SIG-M5 treated with dmso at 0.1 percent for 504 hours (cell line): ENCODE measurements around the gene RAC2.
A peak's percentile ranks its signal among the peaks of the same experiment; 100 is the strongest.
"Not testable (repeated sequence)": the region's sequence is repeated elsewhere in the genome, so short reads cannot be mapped to it uniquely, and the experiment has no call there.

ENCODE experiments used
- DNase-seq: peaks from one replicate; lab custom pipeline; 2025; ENCODE audit not compliant: unreplicated experiment; lab: John Stamatoyannopoulos, UW

Gene RAC2

GRCh38 chr22:37235897-37236607 lies 8.0 kb downstream of the RAC2 start:
- no peak for DNase-seq

DNA sequence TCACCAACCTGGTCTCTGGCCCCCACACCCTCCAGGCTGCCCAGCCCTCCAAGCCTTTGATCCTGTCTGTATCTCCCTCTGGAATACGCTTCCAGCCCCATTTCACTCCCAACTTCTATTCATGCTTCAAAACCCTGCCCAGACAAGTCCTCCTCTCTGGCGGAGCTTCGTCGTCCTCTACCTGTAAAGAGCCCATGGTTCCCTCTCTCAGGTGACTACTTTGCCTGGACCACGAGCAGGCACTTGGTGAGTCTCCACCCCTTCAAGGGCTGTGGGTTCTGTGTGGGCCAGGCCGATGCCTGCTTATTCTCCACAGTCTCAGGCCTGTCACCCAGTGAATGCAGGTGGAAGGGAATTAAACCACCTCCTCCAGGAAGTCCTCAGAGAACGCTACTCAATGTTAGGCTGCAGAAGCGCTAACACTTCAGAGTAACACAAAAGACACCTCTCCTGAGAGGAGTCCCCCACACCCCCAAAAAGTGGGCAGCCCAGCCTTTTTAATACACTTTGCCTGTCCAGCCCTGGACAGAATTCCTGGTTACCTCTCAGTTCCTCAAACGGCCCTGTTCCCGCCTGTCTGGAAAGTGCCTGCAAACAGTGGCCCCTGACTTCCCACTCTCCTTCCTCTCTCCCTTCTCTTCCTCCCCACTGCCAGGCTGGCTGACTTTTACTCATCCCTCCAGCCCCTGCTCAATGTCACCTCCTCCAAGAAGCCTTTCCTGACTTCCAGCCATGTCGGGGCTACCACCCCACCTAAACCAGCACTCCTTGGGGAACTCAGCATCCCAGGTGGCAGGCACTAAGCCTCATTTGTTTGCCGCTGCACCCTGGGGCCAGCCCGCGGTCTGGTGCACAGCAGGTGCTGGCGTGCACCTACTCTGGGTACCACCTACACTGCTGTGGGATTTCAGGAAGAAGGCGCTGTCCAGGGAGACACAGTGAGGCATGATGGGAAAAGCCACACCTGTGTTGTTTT lies 9.0 kb downstream of the RAC2 start:
- no peak for DNase-seq

- no peak for DNase-seq
These were observed 10.1 kb downstream of the RAC2 start for GRCh38 chr22:37233751-37234631.

GRCh38 chr22:37233371-37233750 lies 10.7 kb downstream of the RAC2 start:
- not testable (repeated sequence) for DNase-seq

DNA sequence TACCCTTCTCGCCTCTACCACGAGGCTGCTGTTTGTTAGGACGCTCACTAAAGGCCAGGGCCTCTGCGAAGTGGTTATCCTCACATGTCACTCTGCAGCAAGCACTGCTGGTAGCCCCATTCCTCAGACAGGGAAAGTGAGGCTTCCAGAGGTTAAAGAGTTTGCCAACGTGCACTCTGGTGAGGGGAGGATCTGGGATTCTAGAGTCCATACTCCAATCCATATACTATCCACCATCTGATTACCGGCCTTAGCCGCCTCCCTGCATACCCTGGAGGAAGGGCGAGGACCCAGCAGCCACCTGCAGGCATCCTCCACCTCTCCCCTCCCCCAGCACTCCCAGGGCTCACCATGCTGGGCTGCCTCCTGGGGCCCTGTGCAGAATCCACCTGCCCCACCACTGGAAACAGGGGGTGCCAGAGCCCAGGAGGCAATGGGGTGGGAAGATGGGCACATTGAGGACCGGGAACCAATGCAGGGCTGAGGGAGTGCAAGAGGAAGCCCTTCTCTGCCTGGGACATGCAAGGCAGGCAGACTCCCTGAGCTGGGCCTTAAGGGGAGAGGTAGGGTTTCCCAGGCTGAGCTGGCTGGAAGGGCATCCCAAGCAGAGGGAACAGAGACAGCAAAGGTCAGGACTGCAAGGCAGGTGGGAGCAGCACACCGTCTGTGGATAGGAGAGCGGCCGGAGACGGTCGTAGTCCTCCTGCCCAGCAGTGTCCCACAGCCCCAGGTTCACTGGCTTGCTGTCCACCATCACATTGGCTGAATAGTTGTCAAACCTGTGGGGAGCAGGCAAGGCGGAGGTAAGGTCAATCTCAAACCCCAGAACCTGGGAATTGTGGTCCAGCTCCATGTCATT lies 11.7 kb downstream of the RAC2 start:
- no peak for DNase-seq

GRCh38 chr22:37231406-37232139 lies 12.5 kb downstream of the RAC2 start:
- no peak for DNase-seq

GRCh38 chr22:37230673-37231405 lies 13.2 kb downstream of the RAC2 start:
- no peak for DNase-seq

DNA sequence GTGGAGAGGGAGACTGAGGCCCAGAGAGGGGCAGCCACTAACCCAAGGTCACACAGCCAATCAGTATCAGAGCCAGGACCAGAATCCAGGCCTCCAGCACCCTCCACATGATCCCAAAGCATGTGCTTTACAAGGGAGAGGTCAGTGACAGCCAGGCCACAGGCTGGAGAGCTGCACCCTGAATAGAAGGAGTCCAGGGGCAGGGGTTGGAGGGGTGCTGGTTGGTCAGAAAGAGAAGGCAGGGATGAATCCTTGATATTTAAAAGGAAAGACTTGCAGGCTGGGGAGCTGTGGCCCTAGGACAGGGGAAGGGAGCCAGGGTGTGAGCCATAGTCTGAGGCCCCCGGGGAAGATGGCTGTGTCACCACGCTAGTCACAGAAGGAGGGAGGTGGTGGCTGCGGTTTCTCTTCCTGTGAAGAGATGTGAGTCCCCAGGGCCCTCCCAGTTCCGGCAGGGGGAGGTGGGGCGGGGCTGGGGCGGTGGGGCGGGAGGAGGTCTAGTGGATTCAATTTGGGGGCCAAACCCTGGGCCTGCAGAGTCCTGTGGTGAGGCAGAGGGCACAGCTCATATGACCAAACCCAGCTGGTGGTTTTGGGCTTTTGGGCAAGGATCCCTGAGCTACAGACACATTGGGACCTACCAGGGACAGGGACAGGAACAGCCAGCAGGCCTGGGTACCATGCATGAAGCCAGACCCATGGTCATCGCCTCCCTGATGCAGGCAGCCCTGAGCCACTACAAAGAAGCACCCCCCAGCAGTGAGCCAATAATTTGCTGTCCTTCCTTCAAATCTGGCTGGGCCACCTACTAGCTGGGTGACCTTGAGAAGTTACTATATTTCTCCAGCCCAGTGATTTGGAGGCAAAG lies 14.0 kb downstream of the RAC2 start:
- peak; percentile 86 for DNase-seq

GRCh38 chr22:37229012-37229804 lies 14.9 kb downstream of the RAC2 start:
- no peak for DNase-seq

- DNase-seq: no peak
These were observed 15.7 kb downstream of the RAC2 start for GRCh38 chr22:37228106-37229011.

GRCh38 chr22:37226514-37226913 lies 17.6 kb downstream of the RAC2 start:
- DNase-seq: no peak

GRCh38 chr22:37226087-37226486 lies 18.0 kb downstream of the RAC2 start:
- no peak for DNase-seq

DNA sequence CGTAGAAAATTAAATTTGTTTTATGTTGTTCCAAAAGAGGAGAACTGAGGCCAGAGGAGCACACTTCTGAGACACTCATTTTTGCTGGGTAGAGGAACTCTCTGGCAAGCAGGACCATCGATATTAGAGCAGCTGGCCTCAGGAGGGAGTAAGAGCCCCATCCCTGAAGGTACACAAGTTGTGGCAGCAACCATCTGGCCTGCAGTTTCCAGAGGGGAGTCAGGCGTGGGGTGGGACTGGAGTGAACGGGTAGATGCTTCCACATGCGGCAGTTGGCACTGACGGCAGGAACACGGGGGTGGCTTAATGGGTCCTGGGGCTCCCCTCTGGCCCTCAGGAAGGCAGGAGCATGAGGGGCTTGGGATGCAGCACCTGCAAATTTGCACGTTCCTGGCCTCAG lies 18.6 kb downstream of the RAC2 start:
- DNase-seq: no peak

GRCh38 chr22:37224757-37225420 lies 19.2 kb downstream of the RAC2 start:
- no peak for DNase-seq

DNA sequence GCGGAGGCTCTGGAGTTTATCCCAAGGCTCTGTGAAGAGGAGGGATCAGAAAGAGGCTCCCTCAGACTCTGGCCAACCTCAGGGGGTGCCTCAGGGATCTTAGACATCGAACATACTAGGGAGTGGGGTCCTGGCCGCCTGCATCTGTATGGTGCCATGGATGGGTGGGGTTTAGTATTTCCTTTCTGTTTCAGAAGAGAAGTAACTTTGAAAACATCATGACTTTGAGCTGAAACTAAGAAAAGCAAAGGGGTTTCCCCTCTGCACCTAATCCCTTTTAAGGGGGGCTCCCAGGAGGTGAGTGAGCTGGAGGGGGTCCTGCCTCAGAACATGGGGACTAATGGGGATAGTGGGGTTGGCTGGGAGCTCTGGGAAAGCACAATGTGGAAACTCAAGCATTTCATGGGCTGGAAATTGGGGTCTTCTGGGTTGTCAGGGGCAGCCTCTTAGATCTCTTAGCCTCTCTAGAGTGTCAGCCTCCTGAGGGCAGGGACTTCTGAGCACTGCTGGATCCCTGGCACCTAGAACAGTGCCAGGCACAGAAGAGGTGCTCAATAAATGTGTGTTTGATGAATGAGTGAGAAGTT lies 20.0 kb downstream of the RAC2 start:
- DNase-seq: no peak
